Measurements from ENCODE around the gene PHACTR3. TPM values are rescaled to one million over a fixed set of nuclear protein-coding genes. Genes with fewer than 3 reads are reported as not detected.

Gene PHACTR3
- total RNA-seq, 1 experiment from 2014 or later: 0.12 TPM

DNA sequence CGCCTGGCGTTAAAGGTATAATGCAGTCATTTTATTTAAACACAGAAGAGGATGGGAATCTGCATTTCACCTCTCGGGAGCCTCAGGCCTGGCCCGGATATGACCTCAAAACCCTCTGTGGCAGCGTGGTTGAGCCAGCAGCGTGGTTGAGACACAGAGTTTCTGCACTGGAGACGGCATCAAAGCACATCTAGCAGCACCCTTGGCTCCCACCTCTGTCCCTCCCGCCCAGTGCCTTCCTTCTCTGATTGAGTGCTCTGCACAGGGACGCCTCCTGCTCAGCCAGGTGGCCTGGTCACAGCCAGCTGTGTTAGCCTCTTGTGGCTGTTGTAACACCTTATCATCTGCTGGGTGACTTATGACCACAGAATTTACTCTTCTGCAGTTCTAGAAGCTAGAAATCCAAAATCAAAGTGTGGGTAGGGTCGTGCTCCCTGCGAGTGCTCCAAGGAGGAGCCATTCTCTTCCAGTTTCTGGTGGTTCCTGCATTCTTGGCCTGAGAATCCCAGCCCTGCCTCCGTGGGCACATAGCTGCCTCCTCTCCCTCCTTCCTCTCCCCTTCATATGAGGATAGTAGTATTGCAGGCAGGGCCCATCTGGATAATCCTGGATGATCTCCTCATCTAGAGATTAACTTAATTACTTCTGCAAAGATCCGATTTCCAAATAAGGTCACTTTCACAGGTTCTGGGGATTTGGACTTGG, 172.4 kb downstream of the PHACTR3 start:
- no peak for DNase-seq (ENCODE audit: low read depth)

DNA sequence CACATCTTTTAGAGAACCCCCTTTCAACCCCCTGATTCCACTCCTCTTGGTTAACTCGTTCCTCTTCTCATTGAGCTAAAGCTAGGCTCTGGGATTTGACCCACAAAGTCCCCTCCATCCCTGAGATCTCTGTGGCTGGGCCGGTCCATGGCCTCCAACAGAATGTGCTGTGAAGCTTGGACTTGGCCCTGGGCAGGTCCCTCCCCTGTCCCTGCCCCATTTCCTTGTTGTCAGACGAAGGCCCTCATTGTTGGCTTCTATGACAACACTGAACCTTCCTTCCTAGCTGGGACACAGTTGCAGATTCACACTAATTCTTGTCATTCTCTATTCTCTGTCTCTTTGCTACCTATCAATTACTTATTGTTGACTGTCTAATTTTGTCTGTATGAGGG, 173.0 kb downstream of the PHACTR3 start:
- DNase-seq (ENCODE audit: low read depth): no peak

DNA sequence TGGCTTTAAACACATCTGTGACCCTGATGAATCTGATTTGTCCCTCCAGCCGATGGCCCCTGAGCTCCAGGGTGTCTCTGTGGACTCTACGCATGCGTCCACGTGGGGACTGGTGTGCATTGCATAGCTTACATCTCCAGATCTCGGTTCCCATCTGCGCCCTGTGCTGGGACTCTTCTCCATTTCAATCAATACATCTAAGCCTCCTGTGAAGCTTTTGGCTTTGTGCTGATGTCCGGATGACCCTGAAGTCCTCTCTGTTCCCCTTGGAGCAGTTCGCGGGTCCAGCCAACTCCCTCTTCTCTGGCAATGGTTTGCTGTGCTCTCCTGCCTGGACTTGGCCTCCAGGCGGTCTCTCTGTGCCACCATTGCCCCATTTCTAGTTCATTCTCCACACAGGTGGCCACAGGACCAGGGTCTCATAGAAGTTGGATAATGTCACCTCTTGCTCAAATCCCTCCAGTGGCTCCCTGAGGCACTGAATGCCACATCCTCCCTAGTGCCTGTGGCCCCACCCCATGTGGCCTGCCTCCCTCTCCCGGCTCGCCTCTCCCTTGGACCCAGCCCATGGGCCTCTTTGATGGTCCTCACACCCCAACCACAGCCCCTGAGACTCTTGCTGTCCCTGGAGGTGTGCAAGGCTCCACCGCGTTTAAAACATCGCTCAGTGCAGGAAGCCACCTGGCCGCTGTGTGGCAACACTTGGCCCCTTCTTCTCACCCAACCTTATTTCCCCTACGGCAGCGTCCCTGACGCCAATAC, 173.7 kb downstream of the PHACTR3 start:
- DNase-seq (ENCODE audit: low read depth): no peak

DNA sequence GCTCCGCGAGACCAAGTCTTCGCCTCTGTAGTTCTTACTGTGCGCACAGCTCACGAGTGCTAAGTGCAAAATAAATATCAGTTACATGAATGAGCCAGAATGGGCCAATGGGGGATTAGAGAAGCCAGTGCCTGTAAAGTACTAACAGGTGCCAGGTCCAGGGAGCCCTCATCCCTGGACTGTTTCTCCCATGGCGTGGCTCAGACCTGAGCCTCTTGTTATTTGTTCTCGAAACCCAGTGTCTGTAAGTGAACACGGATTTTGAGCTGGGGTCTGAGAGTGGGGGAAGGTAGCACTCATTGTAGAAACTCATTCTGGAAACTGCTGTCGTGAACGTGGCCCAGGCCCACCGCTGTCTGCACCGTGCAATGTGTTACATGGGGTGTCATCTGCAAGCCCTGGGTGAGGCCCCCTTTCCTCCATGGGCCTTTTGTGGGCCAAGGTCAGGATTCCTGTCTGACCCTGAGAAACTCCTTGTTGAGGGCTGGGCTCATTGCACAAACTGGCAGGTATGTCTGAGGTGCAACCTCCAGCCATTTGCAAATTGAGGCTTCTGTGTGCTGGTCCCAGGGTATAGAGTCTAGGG, 174.4 kb downstream of the PHACTR3 start:
- DNase-seq (ENCODE audit: low read depth): no peak

DNA sequence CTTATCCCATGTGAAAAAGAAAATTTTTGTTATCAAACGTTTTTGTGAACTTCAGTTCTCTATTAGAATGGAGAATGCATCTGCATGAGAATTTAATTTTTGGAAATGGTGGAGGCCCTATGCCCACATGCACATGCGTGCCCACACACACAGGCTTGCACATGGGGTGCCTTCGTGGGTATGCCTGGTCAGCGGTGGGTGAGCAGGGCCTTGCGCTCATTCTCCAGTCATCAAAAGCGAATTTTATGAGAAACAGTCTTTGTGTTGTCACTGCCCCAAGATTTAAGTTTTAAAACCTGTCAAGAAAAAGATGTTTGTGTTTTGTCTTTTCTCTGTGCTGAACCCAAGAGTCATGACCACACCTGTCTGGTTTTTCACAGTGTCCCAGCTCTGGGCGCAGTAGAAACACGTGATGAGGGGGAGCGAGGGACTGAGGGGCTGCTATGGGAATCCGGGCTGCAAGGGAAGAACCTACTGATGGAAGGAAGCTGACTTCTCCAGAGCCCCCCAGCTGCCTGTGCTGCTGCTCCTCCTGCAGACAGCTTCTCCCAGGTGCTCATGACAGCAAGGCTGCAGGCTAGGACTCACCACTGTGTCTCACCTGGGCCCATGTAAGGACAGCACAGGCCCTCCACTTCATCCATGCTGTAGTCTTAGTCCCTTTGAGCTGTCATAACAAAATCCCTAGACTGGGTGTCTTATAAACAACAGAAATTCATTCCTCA, 175.5 kb downstream of the PHACTR3 start:
- no peak for DNase-seq (ENCODE audit: low read depth)

DNA sequence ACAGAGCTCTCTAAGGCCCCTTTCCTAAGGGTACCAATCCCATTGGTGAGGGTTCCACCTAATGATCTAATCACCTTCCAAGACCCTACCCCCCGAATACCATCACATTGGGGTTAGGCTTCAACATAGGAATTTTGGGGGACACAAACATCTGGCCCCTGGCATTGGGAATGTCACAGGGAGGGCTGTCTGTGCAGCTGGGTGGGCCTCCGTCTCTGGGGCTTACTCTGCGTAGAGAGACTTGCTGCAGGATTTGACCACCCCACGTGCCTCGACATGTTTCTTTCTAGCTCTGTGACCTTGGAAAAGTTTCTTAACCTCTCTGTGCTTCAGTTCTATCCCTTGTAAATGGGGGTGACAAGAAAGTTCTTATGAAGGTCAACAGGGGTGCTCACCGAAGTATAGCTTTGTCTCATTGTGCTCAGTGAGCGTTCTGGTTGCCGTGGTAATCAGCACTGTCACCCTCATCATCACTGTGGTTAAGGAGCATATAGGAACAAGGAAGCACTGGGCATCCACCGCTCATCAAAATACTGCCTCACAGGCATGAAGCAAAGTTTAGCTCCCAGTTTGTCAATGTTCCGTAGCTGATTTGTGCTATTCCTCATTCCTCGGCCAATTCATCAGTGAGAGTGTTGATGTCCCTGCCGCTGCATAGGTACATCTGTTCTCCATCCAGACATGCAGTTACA, 176.3 kb downstream of the PHACTR3 start:
- DNase-seq (ENCODE audit: low read depth): no peak

DNA sequence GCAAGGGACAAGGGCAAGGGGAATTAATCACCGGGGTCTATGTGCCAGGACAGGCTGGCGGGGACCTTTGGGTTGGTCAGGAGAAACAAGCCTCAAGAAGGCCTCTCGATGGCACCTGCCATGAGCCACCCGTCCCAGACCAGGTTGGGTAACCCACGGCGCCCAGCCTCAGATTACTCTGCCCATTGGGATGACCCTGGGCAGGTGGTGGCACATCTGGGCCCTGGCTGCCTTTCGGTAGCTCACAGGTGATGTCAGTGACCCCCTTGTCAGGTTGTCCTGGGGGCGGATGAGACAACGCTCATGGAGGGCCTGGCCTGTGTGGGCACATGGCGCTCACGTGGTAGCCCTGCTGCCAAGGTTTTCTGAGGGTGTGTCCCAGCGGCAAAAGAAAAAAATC, 176.9 kb downstream of the PHACTR3 start:
- DNase-seq (ENCODE audit: low read depth): no peak

DNA sequence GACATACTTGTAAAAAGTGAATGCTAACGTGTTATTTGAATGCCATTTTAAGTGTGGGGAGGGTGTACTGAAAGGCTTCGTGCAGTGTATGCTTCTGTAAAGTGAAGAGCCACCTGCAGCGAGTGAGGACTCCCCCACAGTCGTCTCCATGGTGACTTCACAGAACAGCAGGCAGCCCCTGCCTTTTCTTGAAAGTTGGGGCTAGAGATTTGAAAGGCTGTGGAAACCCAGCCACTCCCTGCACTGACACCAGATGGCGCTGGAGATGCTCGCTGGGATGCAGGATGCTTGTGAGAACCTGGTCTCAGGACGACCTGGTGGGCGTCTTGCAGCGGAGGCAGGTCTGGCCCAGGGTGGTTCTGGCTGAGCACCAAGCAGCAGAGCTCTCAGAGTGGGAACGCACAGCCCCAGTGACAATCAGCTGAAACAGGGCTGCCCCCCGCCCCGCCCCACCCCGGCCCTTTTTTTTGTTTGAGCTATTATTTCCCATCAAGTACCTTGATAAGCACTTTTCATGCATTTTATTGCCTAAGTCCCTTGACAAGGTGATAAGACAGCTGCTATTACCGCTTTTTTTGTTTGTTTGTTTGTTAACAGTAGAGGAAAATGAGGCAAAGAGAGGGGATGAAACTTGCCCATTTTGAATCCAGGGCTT, 178.8 kb downstream of the PHACTR3 start:
- peak; percentile 33 for DNase-seq (ENCODE audit: low read depth)

DNA sequence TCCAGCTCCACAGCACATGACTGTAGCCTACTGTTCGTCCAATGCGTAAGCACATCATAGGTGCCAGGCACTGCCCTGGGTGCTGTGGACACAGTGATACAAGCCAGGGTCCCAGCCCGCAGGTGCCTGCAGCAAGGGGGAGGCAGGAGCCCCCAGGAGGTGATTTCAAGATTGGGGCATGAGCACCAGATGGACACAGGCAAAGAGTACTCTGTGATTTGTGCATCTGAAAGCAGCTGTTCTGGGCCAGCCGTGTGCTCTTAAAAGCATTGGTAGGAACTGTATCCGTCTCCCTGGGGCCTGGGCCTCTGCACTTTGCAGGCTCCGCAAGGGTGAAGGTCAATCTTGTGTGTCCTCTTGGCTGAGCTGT, 179.3 kb downstream of the PHACTR3 start:
- no peak for DNase-seq (ENCODE audit: low read depth)

DNA sequence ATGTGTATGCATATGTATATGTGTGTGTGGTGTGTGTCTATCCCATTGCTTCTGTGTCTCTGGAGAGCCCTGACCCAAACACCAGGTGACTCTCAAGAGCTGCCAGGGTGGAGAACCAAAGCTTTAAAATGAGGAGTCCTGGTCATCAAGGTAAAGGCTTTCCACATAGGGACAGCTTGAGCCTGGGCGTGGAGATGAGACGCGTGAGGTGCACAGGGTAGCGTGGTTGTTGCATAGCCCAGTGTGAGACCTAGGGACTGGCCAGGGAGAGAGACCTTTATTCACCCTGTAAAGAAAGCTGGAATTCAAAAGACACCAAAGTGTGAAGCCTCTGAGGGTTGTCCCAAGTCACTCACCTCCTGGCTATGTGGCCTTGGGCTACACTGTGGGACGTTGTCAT, 180.0 kb downstream of the PHACTR3 start:
- no peak for DNase-seq (ENCODE audit: low read depth)

DNA sequence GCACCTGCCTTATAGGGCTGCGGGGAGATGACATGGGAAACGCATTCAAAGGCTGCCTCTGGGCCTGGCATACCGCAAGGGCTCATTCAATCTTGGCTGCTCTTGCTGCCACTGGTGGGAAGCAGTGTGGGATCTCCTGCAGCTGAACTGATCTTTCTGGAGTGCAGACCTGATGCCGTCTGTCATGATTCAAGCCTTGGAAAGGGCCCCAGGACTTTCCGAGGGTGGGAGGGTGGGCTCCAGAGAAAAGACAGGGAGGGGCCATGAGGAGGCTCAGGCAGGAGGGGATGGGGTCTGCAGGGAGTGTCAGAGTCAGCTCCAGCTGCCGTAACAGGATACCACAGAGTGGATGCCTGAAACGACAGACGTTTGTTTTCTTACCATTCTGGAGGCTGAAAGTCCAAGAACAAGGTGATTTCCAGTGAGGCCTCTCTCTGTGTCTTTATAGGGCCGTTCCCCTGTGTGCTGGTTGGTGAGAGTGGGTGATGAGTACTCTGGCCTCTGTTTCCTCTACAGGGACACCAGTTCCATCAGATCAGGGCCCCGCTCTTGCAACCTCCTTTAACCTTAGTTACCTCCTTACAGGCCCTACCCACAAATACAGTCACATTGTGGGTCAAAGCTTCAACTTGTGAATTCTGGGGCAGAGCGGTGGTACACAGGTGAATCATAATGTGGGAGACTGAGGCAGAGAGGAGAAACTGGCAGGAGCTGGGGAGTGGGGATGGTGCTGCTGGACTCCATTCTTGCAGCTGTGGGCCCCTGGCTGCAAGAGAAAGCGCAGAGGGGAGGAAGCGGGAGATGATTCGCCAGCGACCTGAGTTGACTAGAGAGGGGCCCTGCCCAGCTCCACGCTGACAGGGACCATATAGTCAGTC, 180.7 kb downstream of the PHACTR3 start:
- DNase-seq (ENCODE audit: low read depth): no peak

DNA sequence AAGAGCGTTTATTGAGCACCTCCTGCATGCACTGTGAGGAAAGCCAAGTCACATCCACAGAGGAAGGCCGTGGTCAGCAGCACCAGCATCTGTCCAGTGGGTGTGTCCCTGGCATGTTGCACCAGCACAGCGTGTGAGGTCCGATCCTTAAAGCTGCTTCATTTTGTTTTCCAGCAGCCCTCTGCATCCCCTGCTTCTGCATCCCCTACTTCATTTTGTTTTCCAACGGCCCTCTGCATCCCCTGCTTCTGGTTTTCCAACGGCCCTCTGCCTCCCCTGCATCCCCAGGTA, 181.3 kb downstream of the PHACTR3 start:
- no peak for DNase-seq (ENCODE audit: low read depth)

DNA sequence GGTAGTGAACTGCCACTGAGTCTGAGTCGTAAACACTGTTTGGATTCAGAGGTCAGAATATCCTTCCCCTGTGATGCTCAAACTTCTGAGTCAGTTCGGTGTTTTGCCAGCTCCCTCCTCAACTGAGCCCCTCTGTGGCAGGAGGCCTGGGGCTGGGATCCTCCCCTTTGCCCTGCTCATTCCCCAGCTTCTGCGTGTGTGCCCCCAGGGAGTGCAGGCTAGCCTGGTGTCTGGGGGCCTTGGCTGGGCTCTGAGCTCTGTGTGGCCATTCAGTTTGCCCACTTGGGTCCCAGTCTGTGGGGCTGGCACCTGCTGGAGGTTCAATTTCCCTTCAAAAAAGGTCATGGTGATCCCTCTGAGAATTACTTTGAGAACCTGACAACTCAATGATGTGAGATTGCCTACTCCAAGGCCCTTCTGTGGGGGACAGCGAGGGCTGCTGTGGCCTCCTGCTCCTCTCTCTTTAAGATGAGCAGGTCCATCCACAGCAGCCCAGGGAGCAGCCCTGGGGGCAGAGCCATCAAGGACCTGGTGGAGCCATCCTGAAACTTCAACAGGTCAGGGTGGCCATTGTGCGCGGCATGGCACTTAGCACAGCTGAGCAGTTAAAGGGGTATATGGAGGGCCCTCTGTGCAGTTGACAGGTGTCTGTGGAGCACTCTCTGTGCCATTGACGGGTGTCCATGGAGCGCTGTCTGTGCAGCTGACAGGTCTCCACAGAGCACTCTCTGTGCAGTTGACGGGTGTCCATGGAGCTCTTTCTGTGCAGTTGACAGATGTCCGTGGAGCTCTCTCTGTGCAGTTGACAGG, 181.9 kb downstream of the PHACTR3 start:
- DNase-seq (ENCODE audit: low read depth): no peak

DNA sequence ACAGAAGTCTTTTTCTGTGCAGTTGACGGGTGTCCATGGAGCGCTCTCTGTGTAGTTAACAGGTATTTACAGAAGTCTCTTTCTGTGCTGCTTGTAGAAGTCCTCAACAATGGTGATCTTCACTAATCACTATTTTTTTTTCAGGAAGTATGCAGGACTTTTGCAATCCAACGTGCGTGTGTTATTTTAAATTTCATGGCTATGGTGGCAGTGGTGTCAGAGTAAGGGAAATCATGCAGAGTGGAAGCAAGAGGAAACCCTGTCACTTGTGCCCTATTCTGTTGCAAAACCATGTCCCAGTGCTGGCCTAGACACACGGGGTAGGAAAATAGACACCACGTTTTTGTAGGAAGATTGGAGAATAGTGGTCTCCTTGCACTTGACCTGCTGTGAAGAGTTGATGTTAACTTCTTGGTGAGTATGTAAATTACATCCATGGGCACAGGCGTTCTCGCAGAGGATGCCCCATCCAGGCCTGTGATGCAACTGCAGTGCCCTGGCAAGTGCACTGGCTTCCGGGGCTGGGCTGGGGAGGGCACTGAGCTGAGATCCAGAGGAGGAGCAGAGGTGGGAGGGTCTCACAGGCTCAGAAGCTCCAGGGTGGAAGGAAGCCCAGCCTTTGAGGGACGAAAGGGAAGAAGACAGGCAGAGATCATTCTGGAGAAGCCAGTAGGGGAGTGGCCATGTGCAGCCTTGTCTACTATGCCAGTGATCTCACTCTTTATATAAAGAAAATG, 182.6 kb downstream of the PHACTR3 start:
- DNase-seq (ENCODE audit: low read depth): no peak

DNA sequence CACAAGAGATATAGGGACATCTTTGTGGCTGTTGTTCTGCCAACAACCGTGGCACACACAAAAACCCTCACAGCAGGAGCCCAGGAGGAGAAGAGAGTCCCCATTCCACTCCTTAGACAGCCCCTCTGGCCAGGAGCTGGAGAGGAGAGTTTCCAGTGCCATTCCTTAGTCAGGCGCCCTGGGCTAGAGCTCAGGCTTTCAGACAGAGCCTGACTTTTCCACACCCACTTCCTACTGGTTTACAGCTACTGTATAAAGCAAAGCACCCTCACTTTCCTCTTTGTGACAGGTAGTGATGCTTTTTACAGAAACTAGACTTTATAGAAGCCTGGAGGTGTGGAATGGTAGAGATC, 183.2 kb downstream of the PHACTR3 start:
- no peak for DNase-seq (ENCODE audit: low read depth)

DNA sequence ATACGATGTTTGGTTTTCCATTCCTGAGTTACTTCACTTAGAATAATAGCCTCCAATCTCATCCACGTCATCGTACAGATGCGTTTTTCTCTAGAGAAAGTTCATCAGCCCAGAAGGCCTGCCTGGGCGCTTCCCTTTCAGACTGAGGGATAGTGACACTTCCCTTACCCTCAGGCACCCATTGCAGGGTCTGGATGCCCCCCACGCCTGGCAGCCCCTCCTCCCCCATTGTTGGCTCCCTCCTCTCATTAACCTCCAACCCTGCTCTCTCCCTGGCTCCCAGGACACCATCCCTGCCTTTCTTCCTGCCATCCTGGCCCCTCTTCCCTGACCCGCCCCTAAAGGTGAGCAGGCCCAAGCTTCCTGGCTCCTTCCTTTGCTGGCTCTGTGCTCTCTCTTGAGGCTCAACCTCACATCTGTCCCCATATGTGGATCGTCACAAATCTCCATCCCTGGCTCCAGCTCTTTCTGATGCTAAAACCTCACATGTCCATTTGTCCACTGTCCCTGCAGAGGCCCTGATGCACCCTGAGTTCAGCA, 183.9 kb downstream of the PHACTR3 start:
- DNase-seq (ENCODE audit: low read depth): no peak

DNA sequence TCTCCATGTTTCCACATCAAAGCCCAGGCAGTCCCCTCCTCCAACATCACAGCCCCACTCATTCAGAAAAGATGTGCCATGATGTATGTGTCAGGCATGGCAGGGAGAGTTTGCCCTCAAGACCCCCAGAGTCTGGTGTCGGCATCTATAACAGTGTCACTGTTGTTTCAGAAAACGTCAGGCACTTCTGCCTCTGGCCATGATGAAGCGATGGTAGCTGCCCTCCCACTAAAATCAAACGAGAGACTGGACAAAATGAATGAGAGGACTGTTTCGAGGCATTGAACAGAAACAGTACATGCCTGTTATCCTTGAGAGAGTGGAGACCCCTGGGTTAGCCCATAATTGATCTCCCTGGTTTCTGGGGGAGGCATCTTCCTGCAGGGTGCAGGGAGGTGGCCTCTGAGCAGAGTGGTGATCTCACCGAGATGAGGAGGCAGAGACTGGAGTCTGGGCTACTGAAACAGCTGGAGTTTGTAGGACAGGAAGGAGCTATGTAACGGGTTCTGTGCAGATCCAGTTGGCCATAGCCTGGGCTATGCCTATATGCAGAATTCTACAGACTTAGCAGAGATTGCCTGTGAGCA, 184.6 kb downstream of the PHACTR3 start:
- DNase-seq (ENCODE audit: low read depth): peak; percentile 25

DNA sequence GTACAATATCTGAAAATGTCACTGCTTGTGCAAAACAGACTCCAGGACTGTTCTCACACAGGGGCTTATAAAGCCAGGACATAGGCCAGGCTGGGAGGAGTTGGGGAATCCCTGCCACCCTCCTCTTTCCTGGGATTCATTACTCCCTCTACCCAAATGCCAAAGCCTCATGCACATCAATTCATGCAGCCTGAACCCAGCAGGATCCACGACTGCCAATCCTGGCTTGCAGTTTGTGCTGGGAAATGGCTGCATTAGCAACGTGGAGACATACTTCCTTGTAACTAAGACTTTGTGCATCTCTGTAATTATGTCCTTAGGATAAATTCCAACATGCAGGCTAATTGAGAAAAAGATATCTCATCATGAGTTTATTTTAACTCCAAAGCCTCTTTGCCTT, 185.3 kb downstream of the PHACTR3 start:
- DNase-seq (ENCODE audit: low read depth): no peak
